HepG2 (cell line): ENCODE results near the gene LCK. TPM values are rescaled to one million over a fixed set of nuclear protein-coding genes. Genes with fewer than 3 reads are reported as not detected.

ENCODE experiments used
- ATF2 ChIP-seq: sonication (generic); formaldehyde crosslinking; IDR thresholded peaks from 2 replicates; pipeline ENCODE4 v1.4.0; 2020; ENCODE audit warnings: missing genetic modification reagents
- CERS6 ChIP-seq: sonication (generic); formaldehyde crosslinking; IDR thresholded peaks from 2 replicates; pipeline ENCODE4 v1.5.0; 2020; ENCODE audit warnings: missing genetic modification reagents
- ETV6 ChIP-seq: sonication (generic); formaldehyde crosslinking; conservative IDR thresholded peaks from 2 replicates; pipeline ENCODE4 v1.4.0; 2020; ENCODE audit warnings: missing genetic modification reagents
- HCFC1 ChIP-seq: fragments of 150-350 bp; IDR thresholded peaks from 2 replicates; pipeline ENCODE4 v1.6.1; 2014; ENCODE audit warnings: low read depth, low read length
- MAZ ChIP-seq, 2 experiments: sonication (generic) in 1 of 2; formaldehyde crosslinking in 1 of 2; IDR thresholded peaks; 2 replicates each; pipeline versions ENCODE4 v1.5.0 to v1.6.1; 2012 to 2020; ENCODE audit warnings: low read depth in 2 of 2, mild to moderate bottlenecking in 2 of 2, borderline replicate concordance in 1 of 2, improper control_type of control experiment in 1 of 2, low read length in 1 of 2, missing genetic modification reagents in 1 of 2, moderate library complexity in 1 of 2
- NFYC ChIP-seq: IDR thresholded peaks from 2 replicates; pipeline ENCODE4 v1.6.1; 2016; ENCODE audit warnings: missing genetic modification reagents, missing compliant biosample characterization
- NRL ChIP-seq: sonication (generic); formaldehyde crosslinking; IDR thresholded peaks from 2 replicates; pipeline ENCODE4 v1.5.0; 2020; ENCODE audit warnings: missing genetic modification reagents, mild to moderate bottlenecking, moderate library complexity, borderline replicate concordance
- PBX3 ChIP-seq: sonication (generic); formaldehyde crosslinking; IDR thresholded peaks from 2 replicates; pipeline ENCODE4 v1.8.1; 2023; ENCODE audit warnings: missing genetic modification reagents, inconsistent platforms, borderline replicate concordance
- PRDM15 ChIP-seq: sonication (generic); formaldehyde crosslinking; IDR thresholded peaks from 2 replicates; pipeline ENCODE4 v1.4.0; 2020; ENCODE audit warnings: missing genetic modification reagents
- SRSF9 ChIP-seq: fragments of 200-400 bp; formaldehyde crosslinking; IDR thresholded peaks from 2 replicates; pipeline ENCODE4 v1.6.1; 2018; ENCODE audit warnings: borderline replicate concordance, mild to moderate bottlenecking, low read depth, low read length; ENCODE audit not compliant: insufficient read depth, poor library complexity, severe bottlenecking
- STAG1 ChIP-seq: sonication (generic); formaldehyde crosslinking; IDR thresholded peaks from 2 replicates; pipeline ENCODE4 v1.4.0; 2020; ENCODE audit warnings: missing genetic modification reagents
- ZFP91 ChIP-seq: sonication (generic); formaldehyde crosslinking; IDR thresholded peaks from 2 replicates; pipeline ENCODE4 v1.9.0; 2022; ENCODE audit warnings: missing genetic modification reagents, mild to moderate bottlenecking, borderline replicate concordance
- ZMYM4 ChIP-seq: sonication (generic); formaldehyde crosslinking; IDR thresholded peaks from 2 replicates; pipeline ENCODE4 v1.8.1; 2023; ENCODE audit warnings: mild to moderate bottlenecking, missing genetic modification reagents
- ZNF251 ChIP-seq: sonication (generic); formaldehyde crosslinking; IDR thresholded peaks from 2 replicates; pipeline ENCODE4 v1.9.0; 2021; ENCODE audit warnings: mild to moderate bottlenecking, missing genetic modification reagents
- ZNF326 ChIP-seq: sonication (generic); formaldehyde crosslinking; IDR thresholded peaks from 2 replicates; pipeline ENCODE4 v1.4.0; 2020; ENCODE audit warnings: missing genetic modification reagents, borderline replicate concordance
- ZNF354B ChIP-seq: sonication (generic); formaldehyde crosslinking; IDR thresholded peaks from 2 replicates; pipeline ENCODE4 v1.8.0; 2022; ENCODE audit warnings: mild to moderate bottlenecking, missing genetic modification reagents
- polyA plus RNA-seq, 8 experiments: library from polyadenylated mRNA; depleted of rRNA in 3 of 8; stranded (reverse) in 7 of 8; unstranded in 1 of 8; fragments of >200 nt; fragmentation: Illumina TruSeq in 4 of 8; extraction: Trizol in 4 of 8; gene quantifications; 2 replicates each; pipeline versions ENCODE4 v1.2.1 to v1.2.3, GENCODE V29; 2011 to 2016; ENCODE audit warnings: low read depth in 4 of 8, missing spikeins in 1 of 8, mixed read lengths in 1 of 8; ENCODE audit not compliant: insufficient read depth in 1 of 8
- total RNA-seq, 5 experiments: library from RNA; depleted of rRNA; stranded (reverse); fragments of >200 nt; fragmentation: Illumina TruSeq; extraction: Trizol; gene quantifications; 2 replicates each; pipeline ENCODE4 v1.2.3, GENCODE V29; 2016; ENCODE audit warnings: low read depth in 1 of 5

Gene LCK
- total and polyA plus RNA-seq, 2 of the 13 experiments (the other 11 are each of a cell fraction or from before 2014, with no cell fraction given): 0.93 to 1.8 TPM

- TF ChIP-seq PRDM15 (CRISPR knock-in tag): no peak
- no peak for TF ChIP-seq ZNF354B (CRISPR knock-in tag)
- peak; percentile 71 for TF ChIP-seq ATF2 (CRISPR knock-in tag)
- no peak for TF ChIP-seq NFYC
- peak; percentile 30; the same call in 1 of the 2 replicates for TF ChIP-seq HCFC1
- no peak for TF ChIP-seq PBX3 (CRISPR knock-in tag)
- 0 out of 2 replicates have a peak, but pooled peaks have one; percentile 5 for TF ChIP-seq NRL (CRISPR knock-in tag)
- no peak for TF ChIP-seq ZNF326 (CRISPR knock-in tag)
- no peak for TF ChIP-seq CERS6 (CRISPR knock-in tag)
- TF ChIP-seq ZFP91 (CRISPR knock-in tag): peak; percentile 74; the same call in 1 of the 2 replicates
- TF ChIP-seq ZNF251 (CRISPR knock-in tag): no peak
- TF ChIP-seq SRSF9: no peak
- TF ChIP-seq ZMYM4: 0 out of 2 replicates have a peak, but pooled peaks have one; percentile 32
- TF ChIP-seq ETV6 (CRISPR knock-in tag): peak; percentile 41; the same call in 1 of the 2 replicates
- peak; percentile 18; the same call in 1 of the 2 replicates for TF ChIP-seq STAG1
- TF ChIP-seq MAZ (IDR thresholded peaks at IDR 0.05; ENCODE audit: borderline replicate concordance, low read depth, low read length): peak; percentile 25; the same call in 1 of the 2 replicates
- no peak for TF ChIP-seq MAZ (CRISPR knock-in tag; IDR thresholded peaks at IDR 0.05; ENCODE audit: low read depth)
These were observed 45.4 kb upstream of the LCK start, which contains the start of gene IQCC (continued) for GRCh38 chr1:32205401-32206370.
